ENCODE results near the gene ADRM1.

DNA sequence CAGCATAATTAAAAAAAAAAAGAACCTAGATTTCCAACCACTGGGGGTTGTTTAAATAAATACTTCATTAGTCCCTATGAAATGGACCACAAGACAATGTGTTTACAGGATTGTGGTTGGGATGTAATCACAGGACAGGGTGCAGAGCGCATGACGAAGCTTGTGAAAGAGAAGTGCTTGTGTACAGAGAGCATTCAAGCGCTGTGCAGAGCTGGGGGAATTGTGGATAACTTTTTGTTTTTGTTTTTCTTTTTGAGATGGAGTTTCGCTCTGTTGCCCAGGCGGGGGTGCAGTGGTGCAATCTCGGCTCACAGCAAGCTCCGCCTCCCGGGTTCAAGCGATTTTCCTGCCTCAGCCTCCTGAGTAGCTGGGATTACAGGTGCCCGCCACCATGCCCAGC lies 42.0 kb downstream of the ADRM1 start:
- TF ChIP-seq, protein P1, sequence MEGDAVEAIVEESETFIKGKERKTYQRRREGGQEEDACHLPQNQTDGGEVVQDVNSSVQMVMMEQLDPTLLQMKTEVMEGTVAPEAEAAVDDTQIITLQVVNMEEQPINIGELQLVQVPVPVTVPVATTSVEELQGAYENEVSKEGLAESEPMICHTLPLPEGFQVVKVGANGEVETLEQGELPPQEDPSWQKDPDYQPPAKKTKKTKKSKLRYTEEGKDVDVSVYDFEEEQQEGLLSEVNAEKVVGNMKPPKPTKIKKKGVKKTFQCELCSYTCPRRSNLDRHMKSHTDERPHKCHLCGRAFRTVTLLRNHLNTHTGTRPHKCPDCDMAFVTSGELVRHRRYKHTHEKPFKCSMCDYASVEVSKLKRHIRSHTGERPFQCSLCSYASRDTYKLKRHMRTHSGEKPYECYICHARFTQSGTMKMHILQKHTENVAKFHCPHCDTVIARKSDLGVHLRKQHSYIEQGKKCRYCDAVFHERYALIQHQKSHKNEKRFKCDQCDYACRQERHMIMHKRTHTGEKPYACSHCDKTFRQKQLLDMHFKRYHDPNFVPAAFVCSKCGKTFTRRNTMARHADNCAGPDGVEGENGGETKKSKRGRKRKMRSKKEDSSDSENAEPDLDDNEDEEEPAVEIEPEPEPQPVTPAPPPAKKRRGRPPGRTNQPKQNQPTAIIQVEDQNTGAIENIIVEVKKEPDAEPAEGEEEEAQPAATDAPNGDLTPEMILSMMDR (IDR thresholded peaks at IDR 0.05): no peak
- TF ChIP-seq POLR2A (IDR thresholded peaks at IDR 0.05): no peak

Measured in adrenal gland (tissue), 5 donors.